HG03159 (cell line): Measurements from ENCODE around the gene SLC39A13.

Experiments used
- ATAC-seq: cut with Tn5 transposase; IDR thresholded peaks from one replicate; pipeline ENCODE4 v1.9.1; 2021; ENCODE audit warnings: mild to moderate bottlenecking, moderate library complexity; ENCODE audit not compliant: unreplicated experiment

Gene SLC39A13

DNA sequence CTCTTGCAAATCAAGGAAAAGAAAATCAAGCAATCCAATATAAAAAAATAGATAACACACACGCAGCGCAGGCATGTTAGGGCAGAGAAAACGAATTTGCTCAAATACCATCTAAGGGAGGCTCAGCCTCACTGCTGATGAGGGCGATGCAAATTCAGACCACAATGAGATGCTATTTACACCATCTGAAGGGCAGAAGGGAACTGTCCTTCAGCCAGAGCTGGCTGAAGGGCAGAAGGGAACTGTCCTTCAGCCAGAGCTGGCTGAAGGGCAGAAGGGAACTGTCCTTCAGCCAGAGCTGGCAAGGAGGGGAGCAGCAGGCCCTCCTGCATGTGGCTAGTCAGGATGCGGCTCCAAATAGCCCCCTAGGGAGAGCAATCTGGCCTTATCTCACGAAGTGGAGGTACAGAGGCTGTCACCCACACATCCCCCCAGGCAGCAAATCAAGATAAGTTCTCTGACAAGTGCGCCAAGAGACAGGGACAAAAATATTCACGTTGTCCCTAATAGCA, 7.6 kb upstream of the SLC39A13 start:
- peak; percentile 55 for ATAC-seq

DNA sequence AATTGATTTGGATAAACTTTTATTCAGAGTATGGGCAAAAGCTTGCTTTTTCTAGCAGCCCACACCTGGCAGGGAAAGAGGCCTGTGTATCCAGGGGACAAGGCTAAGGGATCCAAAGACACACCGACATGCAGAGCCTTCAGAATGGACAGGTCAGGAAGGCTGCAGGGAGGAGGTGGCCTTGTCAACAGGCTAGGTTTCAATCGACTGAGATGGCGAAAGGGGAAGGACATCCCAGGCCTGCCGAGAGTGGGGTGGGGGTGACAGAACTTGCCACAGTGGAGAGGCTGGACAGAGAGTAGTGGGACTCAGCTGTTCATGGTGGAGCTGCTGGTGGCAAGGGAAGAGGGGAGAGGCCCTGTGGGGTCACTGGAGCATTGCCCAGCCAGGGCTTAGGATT, 5.3 kb upstream of the SLC39A13 start:
- no peak for ATAC-seq

DNA sequence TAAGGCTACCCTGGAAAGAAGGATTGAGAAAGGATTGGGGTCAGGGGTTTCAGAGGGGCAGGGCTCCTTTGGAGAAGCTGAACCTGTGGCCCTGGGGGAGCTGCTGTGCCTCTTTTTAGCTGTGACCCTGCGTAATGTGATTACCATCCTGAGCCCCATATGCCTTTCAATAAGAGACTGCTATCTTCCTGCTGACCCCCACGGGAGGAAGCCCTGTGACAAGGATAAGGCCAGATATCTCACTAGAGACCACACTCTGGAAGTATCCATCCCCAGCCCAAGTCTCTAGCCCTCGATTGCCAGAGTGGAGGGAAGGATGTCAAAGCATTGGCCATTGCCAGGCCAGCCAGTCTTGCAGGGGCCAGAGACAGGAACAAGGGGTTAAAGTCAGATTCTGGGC, 4.8 kb upstream of the SLC39A13 start:
- ATAC-seq, result no peak

GRCh38 chr11:47406896-47407745, 1.3 kb upstream of the SLC39A13 start:
- no peak for ATAC-seq

DNA sequence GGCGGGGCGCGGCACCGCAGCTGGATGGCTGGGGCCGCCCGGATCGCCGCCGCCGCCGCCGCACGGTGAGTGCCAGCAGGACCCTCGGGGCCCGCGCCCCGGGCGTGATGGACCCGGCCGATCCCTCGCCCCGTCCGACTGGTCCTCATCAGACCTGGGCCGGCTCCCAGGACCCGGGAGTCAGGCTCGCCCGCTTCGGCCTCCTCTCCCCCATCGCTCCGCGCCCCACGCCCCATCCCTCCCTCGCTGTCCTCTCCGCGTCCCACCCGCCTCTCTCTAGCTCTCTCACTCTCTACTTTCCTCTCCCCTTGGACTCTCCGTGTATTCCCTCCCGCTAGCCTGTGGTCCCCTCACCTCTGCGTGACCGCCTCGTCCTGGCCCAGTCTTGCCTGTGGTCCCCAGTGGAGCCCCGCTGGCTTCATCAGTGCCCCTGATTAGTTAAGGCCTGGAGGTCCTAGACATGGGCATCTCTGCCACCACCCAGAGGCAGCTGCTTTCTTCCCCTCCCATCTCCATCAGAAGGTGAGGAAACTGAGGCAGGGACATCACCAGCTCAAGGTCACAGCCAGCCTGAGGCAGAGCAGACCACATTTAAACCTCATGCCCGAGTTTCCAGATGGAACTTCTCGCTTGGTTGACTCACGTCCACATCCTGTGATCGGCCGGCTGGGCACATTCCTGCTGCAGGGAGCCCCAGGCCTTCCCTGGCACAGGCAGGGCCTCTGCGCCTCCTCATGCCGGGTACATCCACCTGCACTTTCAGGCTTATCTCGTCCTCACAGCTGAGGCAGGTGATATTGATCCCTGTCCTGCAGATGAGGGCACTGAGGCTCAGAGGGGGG, 429 bp downstream of the SLC39A13 start:
- ATAC-seq, result peak; percentile 11

DNA sequence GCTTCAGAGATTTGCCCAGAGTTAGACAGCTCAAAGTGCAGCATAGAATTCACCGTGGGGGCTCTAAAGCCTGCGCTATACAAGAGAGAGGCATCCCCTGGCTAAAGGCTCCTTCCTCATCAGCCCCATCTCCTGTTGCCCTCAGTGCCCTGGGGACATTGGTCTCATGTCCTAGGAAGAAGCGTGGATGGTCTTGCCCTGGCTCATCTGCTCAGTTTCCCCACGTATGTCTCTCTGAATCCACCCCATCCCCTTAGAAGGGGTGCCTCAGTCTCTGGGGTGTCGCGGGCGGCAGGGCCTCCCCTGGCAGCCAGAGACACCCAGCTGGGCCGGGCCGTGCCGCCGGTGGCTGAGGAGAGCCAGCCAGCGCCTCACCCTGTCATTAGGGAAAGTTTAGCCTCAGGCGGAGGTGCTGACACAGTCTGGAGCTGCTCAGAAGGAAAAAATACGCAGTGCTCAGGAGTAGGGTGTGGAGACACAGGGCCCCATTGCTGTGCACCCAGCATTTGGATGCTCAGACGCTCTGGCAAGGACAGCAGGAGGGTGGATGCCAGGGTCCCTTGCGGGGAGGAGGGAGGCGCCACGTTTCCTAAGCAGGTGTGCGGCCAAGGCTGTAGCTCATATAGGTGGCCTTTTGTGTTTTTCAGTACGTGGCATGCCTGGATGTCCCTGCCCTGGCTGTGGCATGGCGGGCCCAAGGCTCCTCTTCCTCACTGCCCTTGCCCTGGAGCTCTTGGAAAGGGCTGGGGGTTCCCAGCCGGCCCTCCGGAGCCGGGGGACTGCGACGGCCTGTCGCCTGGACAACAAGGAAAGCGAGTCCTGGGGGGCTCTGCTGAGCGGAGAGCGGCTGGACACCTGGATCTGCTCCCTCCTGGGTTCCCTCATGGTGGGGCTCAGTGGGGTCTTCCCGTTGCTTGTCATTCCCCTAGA, 1.3 kb downstream of the SLC39A13 start:
- ATAC-seq, result no peak

GRCh38 chr11:47410370-47411264, 2.2 kb downstream of the SLC39A13 start:
- ATAC-seq, result no peak

GRCh38 chr11:47411884-47412746, 3.7 kb downstream of the SLC39A13 start:
- ATAC-seq, result no peak

DNA sequence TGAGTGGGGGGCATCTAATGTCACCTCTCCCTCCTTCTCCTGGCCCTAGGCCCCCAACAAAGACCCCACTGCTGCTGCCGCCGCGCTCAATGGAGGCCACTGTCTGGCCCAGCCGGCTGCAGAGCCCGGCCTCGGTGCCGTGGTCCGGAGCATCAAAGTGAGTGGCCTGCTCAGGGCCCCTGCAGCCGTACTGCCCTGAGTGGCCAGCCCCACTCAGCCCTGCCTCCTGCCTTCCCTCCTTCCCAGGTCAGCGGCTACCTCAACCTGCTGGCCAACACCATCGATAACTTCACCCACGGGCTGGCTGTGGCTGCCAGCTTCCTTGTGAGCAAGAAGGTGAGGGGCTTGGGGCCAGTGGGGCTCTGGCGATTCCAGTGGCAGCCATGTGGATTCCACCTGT, 5.0 kb downstream of the SLC39A13 start:
- ATAC-seq, result no peak

- no peak for ATAC-seq
Observed at GRCh38 chr11:47413908-47414684, 5.7 kb downstream of the SLC39A13 start.

DNA sequence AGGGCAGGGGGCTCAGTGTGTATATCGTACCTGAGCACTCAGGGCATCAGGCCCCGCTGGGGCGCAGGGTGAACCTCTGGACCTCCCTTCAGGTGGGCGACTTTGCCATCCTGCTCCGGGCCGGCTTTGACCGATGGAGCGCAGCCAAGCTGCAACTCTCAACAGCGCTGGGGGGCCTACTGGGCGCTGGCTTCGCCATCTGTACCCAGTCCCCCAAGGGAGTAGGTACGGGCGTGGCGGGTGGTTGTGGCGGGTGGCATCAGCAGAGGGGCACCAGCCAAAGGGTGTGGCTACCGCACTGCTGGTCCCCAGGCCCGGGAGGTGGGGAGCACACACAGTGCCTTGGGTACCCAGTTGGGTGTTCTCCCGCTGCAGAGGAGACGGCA, 6.3 kb downstream of the SLC39A13 start:
- no peak for ATAC-seq

DNA sequence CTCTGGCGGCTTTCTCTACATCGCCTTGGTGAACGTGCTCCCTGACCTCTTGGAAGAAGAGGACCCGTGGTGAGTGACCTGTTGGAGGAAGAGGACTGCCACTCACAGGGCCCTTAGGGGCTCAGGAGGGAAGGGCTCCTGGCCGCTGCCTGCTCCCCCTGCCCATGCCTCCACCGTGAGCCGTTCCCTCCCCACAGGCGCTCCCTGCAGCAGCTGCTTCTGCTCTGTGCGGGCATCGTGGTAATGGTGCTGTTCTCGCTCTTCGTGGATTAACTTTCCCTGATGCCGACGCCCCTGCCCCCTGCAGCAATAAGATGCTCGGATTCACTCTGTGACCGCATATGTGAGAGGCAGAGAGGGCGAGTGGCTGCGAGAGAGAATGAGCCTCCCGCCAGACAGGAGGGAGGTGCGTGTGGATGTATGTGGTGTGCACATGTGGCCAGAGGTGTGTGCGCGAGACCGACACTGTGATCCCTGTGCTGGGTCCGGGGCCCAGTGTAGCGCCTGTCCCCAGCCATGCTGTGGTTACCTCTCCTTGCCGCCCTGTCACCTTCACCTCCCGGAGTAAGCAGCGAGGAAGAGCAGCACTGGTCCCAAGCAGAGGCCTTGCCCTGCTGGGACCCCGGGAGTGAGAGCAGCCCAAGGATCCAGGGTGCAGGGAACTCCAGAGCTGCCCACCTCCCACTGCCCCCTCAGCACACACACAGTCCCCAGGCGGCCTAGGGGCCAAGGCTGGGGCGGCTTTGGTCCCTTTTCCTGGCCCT, 6.9 kb downstream of the SLC39A13 start:
- ATAC-seq, result no peak

GRCh38 chr11:47415949-47416472, 7.6 kb downstream of the SLC39A13 start:
- no peak for ATAC-seq

GRCh38 chr11:47417712-47418111, 9.3 kb downstream of the SLC39A13 start:
- ATAC-seq, result no peak

DNA sequence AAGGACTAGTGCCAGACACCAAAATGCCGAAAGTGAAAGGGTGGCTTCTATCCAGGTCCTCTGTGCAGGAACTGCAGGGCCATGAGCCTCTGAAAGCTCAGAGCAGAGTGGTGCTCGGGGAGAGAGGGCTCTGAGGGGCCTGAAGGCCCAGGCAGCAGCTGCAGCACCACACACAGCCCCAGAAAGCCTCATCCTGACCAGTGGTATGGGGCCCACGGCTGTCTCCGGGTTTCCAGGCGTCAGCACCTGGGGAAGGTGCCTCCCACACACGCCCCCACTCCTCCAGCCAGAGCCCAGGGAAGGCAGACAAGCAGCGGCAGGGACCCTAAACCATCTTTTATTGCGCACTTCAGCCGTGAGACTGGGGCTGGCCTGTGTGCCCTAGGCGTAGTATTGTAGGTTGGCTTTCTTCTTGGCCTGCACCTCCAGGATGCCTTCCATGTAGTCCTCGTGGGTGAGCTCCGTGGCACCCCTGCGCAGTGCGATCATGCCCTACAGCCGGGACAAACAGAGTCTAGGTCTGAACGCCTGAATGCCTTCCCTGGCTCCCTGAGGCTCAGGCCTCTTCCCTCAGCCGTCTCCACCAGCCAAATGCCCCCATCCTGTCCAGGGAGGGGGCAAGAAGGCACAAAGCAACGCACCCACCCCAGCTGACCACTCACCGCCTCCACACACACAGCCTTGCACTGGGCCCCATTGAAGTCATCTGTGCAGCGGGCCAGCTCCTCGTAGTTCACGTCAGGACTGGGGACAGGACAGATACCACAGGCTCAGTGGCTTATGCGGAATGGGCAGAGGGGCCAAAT, 10.3 kb downstream of the SLC39A13 start:
- ATAC-seq, result no peak

DNA sequence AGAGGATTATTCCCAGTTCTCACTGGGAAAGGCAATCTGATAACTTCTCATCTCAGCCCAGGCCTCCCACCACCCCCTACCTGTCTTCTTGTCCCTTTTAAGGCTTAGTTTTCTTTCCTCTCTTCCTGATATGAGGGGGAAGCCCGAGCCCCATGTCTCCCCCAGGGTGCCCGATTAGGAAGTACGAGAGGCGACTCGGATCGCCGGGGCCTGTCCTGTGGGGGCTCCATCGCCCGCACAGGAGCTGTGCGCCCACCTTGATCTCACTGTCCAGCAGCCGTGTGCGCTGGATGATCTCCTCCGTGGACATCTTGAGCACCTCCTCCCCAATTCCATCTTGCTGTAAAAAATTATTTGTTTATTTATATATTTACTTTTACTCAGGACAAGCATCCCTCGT, 17.2 kb downstream of the SLC39A13 start:
- ATAC-seq, result no peak
